ENCODE measurements around the gene CAMK1D.
"Not testable (repeated sequence)": the region's sequence is repeated elsewhere in the genome, so short reads cannot be mapped to it uniquely, and the experiment has no call there.

The CAMK1D gene

GRCh38 chr10:12730809-12731519, 381.6 kb downstream of the CAMK1D start:
- no peak overlapping the region for H3K4me3 ChIP-seq (replicated peaks in 1 of 2; ENCODE audit: low read depth in 2 of 2, low read length in 2 of 2)
- TF ChIP-seq CTCF (IDR thresholded peaks at IDR 0.05; ENCODE audit: low read depth, low read length): no peak
- DNase-seq (ENCODE audit: low read depth in 2 of 2): peak in 1 of 2 donors; percentile 64

- H3K4me3 ChIP-seq (replicated peaks in 1 of 2; ENCODE audit: low read depth in 2 of 2, low read length in 2 of 2): no peak overlapping the region
- DNase-seq (ENCODE audit: low read depth in 2 of 2): no peak
- TF ChIP-seq CTCF (IDR thresholded peaks at IDR 0.05; ENCODE audit: low read depth, low read length): no peak
Measured at GRCh38 chr10:12733271-12733670, 383.9 kb downstream of the CAMK1D start.

GRCh38 chr10:12735843-12736462, 386.6 kb downstream of the CAMK1D start:
- no peak for TF ChIP-seq CTCF (IDR thresholded peaks at IDR 0.05; ENCODE audit: low read depth, low read length)
- no peak for DNase-seq (ENCODE audit: low read depth in 2 of 2)

GRCh38 chr10:12740813-12741212, 391.5 kb downstream of the CAMK1D start:
- no peak overlapping the region for H3K4me3 ChIP-seq (replicated peaks in 1 of 2; ENCODE audit: low read depth in 2 of 2, low read length in 2 of 2)
- no peak for TF ChIP-seq CTCF (IDR thresholded peaks at IDR 0.05; ENCODE audit: low read depth, low read length)
- no peak for DNase-seq (ENCODE audit: low read depth in 2 of 2)

More at GRCh38 chr10:12735843-12736462, 386.6 kb downstream of the CAMK1D start:
- no peak overlapping the region for H3K4me3 ChIP-seq (replicated peaks in 1 of 2; ENCODE audit: low read depth in 2 of 2, low read length in 2 of 2)

GRCh38 chr10:12741360-12741804, 392.0 kb downstream of the CAMK1D start:
- TF ChIP-seq CTCF (IDR thresholded peaks at IDR 0.05; ENCODE audit: low read depth, low read length): no peak
- peak in 1 of 2 donors; percentile 3 for DNase-seq (ENCODE audit: low read depth in 2 of 2)
- no peak overlapping the region for H3K4me3 ChIP-seq (replicated peaks in 1 of 2; ENCODE audit: low read depth in 2 of 2, low read length in 2 of 2)

GRCh38 chr10:12742771-12743170, 393.4 kb downstream of the CAMK1D start:
- DNase-seq (ENCODE audit: low read depth in 2 of 2): no peak
- H3K4me3 ChIP-seq (replicated peaks in 1 of 2; ENCODE audit: low read depth in 2 of 2, low read length in 2 of 2): no peak overlapping the region
- no peak for TF ChIP-seq CTCF (IDR thresholded peaks at IDR 0.05; ENCODE audit: low read depth, low read length)

- not testable (repeated sequence) for H3K4me3 ChIP-seq (replicated peaks in 1 of 2; ENCODE audit: low read depth in 2 of 2, low read length in 2 of 2); DNase-seq (ENCODE audit: low read depth in 2 of 2)
Measured at GRCh38 chr10:12743466-12743865, 394.1 kb downstream of the CAMK1D start.
